HG02610 (cell line): Measurements from ENCODE around the gene RPLP1.

Experiments
- ATAC-seq: cut with Tn5 transposase; IDR thresholded peaks from one replicate; pipeline ENCODE4 v1.9.1; 2021; ENCODE audit warnings: mild to moderate bottlenecking, moderate library complexity; ENCODE audit not compliant: unreplicated experiment

RPLP1 gene

GRCh38 chr15:69468241-69469121 lies 15.9 kb downstream of the RPLP1 start:
- no peak for ATAC-seq

DNA sequence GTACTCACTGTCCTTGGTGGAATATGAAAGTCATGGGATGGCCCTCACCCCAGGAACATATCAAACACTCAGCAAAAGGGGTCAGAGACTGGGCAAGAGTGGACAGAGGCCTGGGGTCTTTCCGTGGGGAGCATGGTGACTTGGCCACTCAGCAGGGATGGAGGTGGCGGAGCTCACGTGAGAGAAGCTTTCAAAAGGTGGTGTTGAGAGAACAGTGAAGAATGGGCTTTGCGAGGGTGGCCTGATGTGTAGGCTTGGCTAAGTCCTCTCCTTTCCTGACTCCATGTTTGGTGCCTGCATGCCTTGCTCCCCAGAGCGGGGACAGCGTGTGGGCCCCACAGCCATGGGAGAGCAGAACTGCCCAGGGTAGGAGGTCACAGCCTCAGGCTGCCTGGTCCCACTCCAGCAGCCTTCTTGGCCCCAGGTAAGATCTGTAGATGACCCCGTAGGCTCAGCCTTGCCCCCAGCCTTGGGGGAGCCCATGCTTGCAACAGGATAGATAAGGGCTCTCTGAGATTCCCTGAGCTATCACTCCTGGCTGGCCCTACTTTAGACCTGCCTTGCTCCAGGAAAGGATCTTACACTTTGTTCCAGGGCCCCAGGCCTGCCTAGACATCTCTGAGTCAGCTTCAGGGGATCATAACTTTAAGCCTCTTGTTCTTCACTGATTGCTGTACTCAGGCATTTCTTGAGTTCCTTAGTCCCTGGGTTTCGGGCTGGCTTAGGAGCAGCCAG lies 17.0 kb downstream of the RPLP1 start:
- ATAC-seq = no peak

DNA sequence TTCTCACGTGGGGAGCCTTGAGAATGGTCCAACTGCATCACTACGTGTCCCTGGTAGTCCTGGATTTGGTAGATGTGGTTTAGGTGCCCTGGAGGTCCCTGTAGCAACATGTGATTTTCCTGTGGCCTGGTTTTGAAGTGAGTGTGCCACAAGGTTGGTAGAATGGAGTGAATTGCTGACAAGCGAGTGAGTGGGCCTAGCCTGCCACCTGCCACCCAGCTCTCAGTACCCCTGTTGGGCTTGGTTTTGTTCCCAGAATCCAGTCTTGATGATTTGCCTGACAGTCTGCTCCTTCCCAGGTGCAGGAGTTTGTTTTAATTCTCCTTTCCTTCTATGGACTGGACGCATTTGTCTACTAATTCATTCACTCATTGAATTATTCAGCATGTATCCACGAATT lies 19.4 kb downstream of the RPLP1 start:
- ATAC-seq = no peak

DNA sequence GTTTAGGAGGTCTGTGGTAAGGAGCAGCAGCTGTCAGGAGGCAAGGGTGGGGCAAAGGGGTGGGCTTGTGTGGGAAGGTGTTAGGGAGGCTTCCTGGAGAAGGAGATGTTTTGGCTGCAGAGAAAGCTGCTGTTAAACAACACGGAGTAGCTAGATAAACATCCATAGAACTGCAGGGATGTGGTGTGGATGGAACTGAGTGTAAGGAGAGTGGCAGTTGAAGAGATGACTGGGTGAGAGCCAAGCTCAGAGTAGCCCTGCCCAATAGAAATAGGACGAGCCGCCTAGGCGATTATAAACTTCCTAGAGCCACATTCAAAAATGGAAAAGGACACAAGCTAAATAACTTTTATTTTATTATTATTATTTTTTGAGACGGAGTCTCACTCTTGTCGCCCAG lies 19.9 kb downstream of the RPLP1 start:
- ATAC-seq = no peak

DNA sequence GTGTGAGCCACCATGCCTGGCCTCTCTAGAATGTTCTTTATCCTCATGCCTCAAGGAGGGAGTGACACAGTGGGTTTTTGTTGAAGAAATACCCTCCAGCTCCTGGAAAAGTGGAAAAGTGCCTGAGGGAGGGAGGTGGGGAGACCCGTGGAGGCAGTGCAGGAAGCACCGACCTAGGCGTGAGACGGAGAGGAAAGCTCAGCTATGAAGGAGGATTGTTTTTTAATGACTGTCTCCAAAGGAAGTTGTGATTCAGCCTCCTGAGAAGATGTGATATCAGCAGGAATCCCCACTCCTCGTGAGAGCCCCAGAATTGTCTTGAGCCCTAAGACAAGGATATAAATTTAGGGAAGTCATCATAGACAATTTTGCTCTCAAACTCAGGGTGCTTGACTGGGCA lies 21.7 kb downstream of the RPLP1 start:
- ATAC-seq = no peak

GRCh38 chr15:69474846-69475455 lies 22.3 kb downstream of the RPLP1 start:
- no peak for ATAC-seq

- no peak for ATAC-seq
Measured at GRCh38 chr15:69475769-69476358, 23.2 kb downstream of the RPLP1 start.

DNA sequence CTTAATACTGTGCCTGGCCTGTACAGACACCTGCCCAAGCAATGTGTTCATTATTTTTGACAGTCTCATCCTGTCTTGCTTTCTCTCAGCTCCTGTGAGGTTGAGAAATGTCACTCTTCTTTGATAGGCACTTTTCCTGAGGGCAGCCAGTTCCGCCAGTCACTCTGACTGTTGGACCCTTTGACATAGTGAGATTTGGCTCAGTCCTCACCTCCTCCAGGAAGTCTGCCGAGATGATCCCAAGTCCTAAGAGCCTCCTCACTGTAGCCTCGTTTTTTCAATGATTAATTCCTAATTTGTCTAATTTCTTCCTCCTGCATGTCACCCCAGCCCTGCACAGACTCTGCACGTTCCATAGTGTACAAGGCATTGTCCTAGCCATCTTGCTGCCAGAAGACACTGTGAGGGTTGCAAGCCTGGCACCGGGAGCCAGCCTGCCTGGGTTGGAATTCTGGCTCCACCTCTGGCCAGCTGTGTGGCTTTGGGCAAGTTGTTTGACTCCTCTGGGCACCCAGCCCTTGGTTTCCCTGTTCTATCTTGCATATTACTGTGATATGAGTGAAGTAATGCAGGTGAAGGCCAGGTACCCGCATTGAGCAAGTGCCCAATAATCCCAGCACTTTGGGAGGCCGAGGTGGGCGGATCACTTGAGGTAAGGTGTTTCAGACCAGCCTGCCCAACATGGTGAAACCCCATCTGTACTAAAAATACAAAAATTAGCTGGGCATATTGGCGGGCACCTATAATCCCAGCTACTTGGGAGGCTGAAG lies 24.3 kb downstream of the RPLP1 start:
- no peak for ATAC-seq

GRCh38 chr15:69478259-69478781 lies 25.7 kb downstream of the RPLP1 start:
- ATAC-seq = no peak

GRCh38 chr15:69479081-69479480 lies 26.5 kb downstream of the RPLP1 start:
- no peak for ATAC-seq

DNA sequence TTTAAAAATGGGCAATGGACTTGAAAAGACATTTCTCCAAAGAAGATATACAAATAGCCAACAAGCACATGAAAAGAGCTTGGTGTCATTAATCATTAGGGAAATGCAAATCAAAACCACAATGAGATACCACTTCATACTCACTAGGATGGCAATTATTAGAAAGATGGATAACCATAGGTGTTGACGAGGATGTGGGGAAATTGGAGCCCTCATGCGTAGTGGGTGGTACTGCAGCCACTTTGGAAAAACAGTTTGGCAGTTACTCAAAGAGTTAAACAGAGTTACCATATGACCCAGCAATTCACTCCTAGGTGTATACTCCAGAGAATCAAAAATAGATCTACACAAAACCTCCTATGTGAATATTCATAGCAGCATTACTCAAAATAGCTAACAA lies 27.4 kb downstream of the RPLP1 start:
- no peak for ATAC-seq

GRCh38 chr15:69480932-69481331 lies 28.3 kb downstream of the RPLP1 start:
- ATAC-seq = no peak

DNA sequence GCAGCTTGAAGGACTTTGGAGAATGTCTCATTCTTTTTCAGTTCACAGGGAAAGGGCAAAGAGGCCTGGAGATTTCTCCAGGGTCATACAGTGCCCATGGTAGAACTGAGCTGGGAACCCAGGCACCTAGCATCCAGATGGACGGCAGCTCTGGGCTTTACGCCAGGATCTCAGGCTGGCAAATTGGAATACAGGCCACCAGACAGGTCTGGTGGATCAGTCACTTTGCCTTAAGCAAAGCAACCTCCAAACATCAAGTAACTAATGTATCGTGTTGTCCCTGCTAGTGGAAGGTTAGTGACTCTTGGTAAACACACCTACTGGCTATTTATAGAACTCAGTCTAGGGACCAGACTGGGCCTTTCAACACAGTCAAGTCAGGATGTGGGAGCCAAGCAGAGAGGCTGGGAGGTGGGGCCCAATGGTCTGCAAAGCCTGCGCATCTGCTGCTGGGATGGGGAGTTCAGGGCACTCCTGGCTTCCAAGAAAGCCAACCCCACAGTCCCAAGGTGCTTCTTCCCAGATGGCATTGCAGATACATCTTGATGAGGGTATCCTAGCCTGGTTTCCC lies 30.2 kb downstream of the RPLP1 start:
- ATAC-seq = no peak

DNA sequence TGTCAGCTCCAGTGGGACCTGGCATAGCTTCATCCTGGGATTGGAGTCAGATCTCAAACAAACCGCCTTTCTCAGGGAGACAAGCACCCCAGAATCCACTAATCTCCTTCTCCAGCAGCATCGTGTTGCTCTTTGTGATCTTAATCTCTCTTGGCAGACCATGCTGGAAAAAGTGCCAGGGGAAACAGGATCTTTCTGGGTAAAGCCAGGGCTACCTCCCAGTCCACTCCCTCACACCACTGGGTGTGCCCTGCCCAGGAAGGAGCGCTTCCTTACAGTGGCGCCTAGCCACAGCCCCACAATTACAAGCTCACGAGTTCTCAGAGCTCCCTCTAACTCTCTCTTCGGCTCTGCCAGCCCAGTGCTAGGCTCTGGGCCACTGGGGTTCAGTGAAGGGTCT lies 32.2 kb downstream of the RPLP1 start:
- no peak for ATAC-seq

DNA sequence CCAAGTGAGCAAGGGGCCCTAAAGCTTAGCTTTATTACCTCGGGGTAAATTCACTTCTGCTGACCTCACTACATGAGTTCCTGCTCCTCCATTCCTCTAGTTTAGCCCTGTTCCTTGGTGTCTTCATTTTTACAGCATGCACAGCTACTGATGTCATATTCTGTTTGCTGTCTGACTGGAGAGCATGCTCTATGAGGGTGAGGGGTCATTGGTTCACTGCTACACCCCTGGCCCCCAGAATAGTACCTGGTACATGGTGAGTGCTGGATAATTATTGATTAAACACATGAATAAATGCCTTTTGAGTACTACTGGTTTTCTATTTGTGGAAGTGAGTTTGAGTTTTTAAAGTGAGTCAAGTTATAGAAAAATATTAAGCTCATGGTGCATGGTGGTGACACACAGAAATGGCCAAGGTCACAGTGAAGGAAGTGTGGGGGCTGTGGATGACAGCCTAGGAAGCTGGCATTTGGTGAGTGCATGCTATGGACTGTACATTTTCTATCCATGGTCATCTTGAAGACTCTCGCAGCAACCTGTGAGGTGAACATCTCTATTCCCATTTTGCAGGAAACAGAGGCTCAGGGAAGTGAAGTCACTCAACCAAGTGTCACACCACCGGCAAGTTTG lies 34.0 kb downstream of the RPLP1 start:
- ATAC-seq = no peak

GRCh38 chr15:69489073-69489571 lies 36.5 kb downstream of the RPLP1 start:
- no peak for ATAC-seq

- no peak for ATAC-seq
Measured at GRCh38 chr15:69490356-69491037, 37.9 kb downstream of the RPLP1 start.

- ATAC-seq = no peak
Measured at GRCh38 chr15:69491038-69491505, 38.5 kb downstream of the RPLP1 start.

GRCh38 chr15:69493406-69493805 lies 40.8 kb downstream of the RPLP1 start:
- no peak for ATAC-seq
